ENCODE data around the gene PSMA2.

DNA sequence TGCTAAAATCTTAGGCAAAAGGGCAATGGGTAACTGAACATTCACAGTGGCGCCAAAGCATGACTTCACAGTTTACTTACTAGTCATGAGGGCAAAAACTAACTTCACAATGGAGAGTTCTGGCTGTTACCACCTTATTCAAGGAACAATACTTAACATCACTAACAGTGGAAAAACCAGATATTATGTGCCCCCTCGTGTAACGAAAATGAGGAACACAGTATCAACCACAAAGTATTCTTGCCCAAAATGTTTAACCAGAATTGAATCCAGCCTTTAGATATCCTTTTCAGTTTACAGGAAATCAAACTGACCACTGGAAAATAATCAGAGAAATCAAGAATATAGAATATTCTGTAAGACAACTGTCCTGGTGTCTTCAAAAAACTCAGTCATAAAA lies 29.6 kb downstream of the PSMA2 start:
- TF ChIP-seq, protein P1, sequence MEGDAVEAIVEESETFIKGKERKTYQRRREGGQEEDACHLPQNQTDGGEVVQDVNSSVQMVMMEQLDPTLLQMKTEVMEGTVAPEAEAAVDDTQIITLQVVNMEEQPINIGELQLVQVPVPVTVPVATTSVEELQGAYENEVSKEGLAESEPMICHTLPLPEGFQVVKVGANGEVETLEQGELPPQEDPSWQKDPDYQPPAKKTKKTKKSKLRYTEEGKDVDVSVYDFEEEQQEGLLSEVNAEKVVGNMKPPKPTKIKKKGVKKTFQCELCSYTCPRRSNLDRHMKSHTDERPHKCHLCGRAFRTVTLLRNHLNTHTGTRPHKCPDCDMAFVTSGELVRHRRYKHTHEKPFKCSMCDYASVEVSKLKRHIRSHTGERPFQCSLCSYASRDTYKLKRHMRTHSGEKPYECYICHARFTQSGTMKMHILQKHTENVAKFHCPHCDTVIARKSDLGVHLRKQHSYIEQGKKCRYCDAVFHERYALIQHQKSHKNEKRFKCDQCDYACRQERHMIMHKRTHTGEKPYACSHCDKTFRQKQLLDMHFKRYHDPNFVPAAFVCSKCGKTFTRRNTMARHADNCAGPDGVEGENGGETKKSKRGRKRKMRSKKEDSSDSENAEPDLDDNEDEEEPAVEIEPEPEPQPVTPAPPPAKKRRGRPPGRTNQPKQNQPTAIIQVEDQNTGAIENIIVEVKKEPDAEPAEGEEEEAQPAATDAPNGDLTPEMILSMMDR (IDR thresholded peaks at IDR 0.05; ENCODE audit: low read depth, low read length, missing input control): no peak
- TF ChIP-seq, protein P2, sequence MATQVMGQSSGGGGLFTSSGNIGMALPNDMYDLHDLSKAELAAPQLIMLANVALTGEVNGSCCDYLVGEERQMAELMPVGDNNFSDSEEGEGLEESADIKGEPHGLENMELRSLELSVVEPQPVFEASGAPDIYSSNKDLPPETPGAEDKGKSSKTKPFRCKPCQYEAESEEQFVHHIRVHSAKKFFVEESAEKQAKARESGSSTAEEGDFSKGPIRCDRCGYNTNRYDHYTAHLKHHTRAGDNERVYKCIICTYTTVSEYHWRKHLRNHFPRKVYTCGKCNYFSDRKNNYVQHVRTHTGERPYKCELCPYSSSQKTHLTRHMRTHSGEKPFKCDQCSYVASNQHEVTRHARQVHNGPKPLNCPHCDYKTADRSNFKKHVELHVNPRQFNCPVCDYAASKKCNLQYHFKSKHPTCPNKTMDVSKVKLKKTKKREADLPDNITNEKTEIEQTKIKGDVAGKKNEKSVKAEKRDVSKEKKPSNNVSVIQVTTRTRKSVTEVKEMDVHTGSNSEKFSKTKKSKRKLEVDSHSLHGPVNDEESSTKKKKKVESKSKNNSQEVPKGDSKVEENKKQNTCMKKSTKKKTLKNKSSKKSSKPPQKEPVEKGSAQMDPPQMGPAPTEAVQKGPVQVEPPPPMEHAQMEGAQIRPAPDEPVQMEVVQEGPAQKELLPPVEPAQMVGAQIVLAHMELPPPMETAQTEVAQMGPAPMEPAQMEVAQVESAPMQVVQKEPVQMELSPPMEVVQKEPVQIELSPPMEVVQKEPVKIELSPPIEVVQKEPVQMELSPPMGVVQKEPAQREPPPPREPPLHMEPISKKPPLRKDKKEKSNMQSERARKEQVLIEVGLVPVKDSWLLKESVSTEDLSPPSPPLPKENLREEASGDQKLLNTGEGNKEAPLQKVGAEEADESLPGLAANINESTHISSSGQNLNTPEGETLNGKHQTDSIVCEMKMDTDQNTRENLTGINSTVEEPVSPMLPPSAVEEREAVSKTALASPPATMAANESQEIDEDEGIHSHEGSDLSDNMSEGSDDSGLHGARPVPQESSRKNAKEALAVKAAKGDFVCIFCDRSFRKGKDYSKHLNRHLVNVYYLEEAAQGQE (IDR thresholded peaks at IDR 0.05): no peak
- TF ChIP-seq GABPA (IDR thresholded peaks at IDR 0.05 in 1 of 2, conservative IDR thresholded peaks at IDR 0.05 in 1 of 2): no peak
- no peak for TF ChIP-seq JUND (IDR thresholded peaks at IDR 0.05)
